GM10847 (cell line): Measurements from ENCODE around the gene CHST8.

Source experiments
- POLR2A ChIP-seq: IDR thresholded peaks from 2 replicates; pipeline ENCODE4 v1.6.1; 2011; ENCODE audit not compliant: insufficient read length; ENCODE audit errors: extremely low read depth

The CHST8 gene

DNA sequence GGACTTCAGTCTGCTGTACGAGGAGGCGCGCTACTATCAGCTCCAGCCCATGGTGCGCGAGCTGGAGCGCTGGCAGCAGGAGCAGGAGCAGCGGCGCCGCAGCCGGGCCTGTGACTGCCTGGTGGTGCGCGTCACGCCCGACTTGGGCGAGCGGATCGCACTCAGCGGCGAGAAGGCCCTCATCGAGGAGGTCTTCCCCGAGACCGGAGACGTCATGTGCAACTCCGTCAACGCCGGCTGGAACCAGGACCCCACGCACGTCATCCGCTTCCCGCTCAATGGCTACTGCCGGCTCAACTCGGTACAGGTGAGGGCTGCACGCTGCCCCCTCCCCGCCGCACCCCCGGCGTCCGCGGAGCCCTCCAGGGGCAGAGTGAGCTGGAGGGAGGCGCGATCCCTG, 189.5 kb downstream of the CHST8 start:
- no peak for TF ChIP-seq POLR2A

DNA sequence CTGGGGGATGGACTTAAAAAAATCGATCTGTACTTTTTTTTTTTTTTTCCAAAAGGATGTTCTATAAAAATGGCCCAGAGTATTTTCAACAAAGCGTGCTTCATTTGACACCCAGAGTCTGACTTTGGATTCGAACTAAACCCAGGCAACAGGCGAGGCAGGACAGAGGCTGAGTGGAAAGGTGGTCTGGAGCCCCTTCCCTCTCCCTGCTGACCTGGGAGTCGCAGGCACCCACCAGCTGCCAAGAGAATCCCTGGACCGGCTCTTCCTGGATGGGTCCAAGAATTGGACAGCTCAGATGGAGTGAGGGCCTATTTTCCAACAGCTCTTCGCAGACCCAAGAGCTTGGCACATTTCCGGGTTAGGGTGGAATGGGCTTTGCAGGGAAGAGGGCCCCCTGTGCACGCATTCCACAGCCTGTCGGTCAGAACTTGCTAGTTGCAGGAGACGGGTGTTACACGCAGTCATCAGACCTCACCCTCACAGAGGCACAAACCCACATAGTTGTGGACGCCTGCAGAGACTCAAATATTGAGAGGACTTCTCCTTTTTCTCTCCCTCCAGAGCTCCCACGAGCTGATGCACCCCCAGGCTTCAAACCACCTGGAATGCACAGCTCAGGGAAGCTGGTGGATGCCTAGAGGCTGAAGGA, 190.1 kb downstream of the CHST8 start:
- TF ChIP-seq POLR2A, result no peak

DNA sequence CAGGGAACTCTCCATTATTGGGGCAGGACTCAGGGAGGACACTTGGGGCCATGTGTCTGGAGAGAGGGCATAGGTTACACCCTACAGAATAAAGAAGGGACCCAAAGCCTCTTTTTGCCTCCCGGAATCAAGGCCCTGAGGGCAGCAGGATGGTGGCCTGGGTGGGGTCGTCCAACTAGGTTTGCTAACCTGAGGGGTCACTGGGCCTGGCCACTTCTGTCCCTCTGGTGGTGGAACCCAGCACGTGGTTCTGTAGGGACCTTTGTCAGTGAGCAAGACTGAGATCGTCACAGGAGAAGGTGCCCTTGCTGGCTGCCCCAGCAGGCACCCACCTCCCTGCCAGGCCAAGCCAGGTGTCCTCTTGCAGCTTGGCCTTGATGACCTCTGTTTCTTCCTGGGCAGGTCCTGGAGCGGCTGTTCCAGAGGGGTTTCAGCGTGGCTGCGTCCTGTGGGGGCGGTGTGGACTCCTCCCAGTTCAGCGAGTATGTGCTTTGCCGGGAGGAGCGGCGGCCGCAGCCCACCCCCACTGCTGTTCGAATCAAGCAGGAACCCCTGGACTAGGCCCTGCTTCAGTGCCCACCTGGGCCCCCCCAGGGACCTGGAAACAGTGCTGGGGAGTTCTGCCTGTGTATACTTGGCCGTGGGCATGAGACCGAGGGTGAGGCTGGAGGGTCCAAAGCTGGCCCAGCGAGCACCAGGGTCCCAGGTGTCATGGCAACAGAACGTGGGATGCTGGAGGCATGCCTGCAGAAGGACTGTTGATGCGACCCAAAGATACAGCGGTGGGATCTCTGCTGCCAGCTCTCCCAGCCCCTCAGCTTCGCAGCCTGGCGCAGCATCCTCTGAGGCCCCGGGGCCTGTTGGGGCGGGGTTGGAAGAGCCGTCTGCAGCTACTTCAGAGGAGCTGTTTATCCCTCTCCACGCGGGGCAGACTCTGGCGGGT, 190.9 kb downstream of the CHST8 start:
- no peak for TF ChIP-seq POLR2A

DNA sequence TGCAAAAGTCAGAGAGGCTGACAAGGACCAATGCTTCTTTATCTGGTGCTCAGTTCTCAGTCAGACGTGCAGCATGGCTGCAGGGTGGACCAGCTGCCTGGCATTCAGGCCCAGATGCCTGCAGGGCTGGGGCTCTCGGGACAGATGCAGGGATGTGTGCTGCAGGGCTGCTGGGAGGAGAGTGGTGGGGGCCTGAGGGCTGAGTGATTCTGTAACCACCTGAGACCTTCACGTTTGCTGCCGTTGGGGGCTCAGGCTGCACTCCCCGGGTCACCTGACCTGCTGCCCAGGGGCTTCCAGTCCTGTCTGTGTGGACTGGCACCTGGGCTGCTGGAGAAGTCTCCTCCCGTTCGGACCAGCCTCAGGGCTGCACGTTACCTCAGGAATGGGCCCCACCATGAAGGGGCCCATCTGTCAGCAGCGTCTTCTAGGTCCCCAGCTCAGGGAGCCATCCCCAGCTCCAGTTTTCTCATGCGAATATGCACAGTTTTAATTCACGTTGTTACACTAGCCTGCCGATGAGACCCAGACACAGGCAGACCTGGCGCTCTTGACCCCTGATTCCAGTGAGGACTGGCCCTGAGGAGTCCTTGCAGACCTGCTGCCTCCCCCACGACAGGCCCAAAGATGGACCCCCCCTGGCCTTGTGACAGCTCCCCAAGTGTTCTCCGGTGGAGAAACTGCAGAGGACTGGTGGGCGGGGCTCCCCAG, 191.8 kb downstream of the CHST8 start:
- no peak for TF ChIP-seq POLR2A

DNA sequence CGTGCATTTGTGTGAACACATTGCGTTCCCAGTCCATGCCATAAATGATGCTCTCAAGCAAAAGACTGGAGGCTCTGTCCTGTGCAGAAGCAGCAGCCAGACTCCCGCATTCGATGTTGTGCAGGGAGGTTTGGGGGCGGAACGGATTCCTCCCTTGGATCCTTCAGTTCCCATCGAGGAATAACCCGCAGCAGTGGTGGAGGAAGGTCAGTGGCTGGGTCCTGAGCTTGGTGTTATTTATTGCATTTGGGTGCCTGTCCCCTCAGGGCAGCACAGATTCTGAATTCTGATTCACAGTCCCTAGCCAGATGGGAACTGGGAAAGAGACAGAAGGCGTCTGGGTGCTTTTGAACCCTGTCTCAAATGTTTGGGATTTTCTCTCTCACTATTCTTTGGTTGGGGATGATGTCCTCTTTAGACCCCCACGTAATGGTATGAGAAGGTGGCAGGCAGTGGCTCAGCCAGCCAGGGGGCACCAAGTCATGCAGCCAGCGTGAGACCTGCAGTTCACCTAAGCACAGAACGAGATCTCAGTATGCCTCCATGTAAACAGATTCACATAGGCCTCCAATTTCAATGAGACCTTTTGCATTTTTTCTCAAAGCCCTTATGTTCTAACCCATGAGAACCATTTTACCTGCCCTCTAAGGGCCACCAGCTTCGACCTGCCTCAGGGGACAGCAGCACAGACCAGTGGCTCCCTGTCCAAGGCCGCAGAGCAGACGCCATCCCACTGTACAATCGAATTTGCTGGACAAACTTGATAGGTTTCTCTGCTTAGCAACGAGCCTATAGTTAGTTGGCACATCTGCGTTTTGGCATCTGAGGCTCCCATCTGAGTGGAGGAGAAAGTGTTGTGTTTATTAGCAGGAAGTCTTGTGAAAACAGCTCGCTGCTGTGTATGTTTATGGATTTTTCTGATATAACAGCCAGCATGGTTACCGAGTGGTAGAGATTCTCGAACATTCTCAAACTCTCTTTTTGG, 192.7 kb downstream of the CHST8 start:
- no peak for TF ChIP-seq POLR2A

DNA sequence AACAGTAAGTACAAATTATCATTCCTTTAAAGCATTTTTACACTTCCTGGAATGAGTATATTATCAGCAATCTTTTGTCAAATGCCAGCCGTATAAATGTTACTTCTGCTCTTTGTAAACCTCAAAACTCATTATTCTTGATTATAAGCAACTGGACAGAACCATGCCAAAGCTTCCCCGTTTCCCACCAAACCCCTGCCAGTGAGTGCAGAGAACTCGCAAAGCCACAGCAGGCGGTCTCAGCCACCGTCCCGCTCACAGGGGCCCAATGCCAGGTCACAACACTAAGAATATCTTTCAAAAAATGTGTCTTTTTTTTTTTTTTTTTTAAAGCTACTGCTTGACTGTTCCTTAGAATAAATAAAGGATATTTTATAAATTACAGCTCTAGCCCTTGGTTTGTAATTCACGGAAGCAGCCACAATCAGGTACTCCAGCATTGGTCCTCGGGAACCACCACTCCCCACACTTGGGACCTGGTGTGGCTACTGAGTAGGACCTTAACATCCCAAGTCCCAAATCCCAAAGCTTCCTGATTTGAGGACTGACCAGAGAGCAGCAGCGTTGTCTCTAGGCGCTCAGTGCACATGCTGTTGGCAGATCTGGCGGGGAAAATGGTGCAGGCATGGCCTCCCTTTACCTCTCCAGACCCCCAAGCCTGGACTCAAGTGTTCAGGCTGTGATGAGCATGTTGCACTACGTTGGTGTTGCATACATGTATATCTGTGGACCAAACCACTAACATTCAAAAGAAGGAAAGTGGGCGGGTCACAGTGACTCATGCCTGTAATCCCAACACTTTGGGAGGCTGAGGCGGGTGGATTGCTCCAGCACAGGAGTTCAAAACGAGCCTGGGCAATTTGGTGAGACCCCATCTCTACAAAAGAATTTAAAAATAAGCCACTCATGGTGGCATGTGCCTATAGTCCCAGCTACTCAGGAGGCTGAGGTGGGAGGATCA, 193.9 kb downstream of the CHST8 start:
- no peak for TF ChIP-seq POLR2A

DNA sequence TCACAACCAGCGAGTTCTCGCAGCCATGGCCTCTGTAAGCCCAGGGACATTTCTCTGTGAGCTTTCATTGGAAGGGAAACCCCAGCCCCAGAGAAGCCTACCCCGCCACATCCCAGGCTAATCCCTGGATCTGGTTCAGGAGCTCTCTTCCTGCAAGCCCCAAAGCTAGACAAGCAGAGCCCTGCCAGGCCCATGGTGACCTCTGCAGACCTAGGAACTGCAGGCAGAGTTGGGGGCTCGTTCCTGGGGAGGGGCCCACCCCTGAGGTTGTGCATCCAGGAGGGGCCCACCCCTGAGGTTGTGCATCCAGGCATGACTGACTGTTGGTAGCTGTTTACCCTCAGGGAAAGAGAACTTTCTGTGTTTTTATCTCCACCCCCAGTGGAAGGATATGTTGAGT, 196.7 kb downstream of the CHST8 start:
- TF ChIP-seq POLR2A, result no peak

DNA sequence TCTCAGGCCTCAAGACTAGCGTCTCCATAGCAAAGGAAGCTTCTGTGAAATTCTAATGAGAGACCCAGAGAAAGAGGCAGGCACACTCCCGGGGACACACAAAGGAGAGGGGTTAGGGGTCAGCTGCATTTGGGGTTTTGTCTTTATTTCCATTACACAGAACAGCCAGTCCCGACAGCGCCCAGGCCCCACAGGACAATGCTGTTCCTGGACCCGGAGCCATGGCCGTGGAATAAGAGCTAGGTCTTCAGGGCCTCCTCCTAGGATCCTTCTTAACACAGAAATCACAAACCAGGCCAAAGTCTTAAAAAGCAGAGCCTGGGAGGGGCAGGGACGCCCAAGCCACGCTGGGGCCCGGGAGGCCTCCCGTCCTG, 197.7 kb downstream of the CHST8 start:
- no peak for TF ChIP-seq POLR2A

DNA sequence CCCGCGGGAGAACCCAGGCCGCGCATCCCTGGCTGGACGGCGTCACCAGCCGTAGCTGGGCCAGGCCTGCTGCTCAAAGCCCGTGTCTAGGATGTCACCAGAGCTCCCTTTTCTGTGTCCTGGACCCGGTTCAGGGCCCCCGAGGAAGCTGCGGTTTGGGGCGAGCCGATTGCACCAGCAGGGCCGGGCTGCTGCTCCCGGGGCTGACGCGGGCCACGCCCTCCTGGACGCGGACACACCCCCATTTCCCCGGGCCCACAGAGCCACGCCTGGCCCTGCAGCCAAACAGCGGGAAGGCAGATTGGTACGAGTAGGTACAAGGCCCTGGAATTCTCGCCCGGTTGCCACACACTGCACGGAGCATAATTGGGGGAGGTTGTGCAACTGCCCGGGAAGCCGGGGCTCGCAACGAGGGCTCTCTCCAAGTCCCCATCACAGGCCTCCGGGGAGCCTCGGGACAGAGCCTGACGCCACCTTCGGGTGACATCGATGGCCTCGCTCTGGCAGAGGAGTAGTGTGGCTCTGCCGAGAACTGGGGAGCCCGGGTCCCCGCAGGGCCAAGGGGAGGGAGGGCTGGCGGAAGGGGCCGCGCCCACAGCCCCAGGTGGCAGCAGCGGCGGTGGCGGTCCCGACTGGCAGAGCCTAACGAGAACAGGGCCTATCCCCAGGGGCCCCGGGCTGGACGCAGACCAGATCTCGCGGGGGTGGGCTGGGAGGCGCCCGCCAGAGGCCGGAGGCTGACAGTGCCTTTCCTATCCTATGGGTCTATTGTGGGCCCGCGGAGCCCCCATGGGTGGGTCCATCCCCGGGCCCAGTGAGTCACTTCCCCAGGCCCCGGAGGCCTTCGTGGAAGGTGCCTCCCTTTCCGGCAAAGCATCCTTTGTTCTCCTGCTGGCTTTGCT, 198.4 kb downstream of the CHST8 start:
- TF ChIP-seq POLR2A, result no peak

DNA sequence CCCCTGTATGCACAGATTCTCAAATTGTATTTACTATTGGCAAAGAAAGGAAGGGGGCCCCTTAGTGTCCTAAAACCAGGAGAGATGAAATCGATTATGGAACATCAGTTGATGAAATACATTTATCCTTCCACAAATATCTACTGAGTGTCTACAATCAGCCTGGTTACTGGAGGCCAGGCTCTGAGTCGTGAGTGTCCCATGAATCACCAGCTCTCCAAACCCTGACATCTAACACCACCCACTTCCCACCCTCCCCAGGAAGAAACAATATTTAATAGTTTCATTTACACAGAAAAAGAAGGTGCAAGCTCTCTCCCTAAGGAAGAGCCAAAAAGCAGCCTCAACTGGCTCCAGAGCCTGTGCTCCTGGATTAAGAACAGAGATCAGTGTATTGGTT, 200.1 kb downstream of the CHST8 start:
- no peak for TF ChIP-seq POLR2A
